Left ventricle myocardium superior (tissue), 1 donor: ENCODE results near the gene GBF1. TPM values are rescaled to one million over a fixed set of nuclear protein-coding genes. Genes with fewer than 3 reads are reported as not detected.

Source experiments
- ATAC-seq: fragments of 200-7000 bp; cut with Tn5 transposase; one replicate; pipeline ENCODE4 v1.9.1; 2020; ENCODE audit warnings: mild to moderate bottlenecking, moderate library complexity
- DNase-seq: peaks from one replicate; pipeline ENCODE4 v3.0.0-alpha.2; 2020
- intact Hi-C: fragments of 100-400 bp; cut with micrococcal nuclease; formaldehyde crosslinking; loops from one replicate; pipeline ENCODE4 v1.11.0; 2022
- total RNA-seq: library from RNA; stranded (reverse); fragmentation: NEBNext Ultra II Directional; extraction: Animal tissue kit (Norgen Biotek cat#: 25700); gene quantifications from one replicate; pipeline ENCODE4 v1.2.1, GENCODE V29; 2021
- donor health status: DM: no; HTN: yes; CAD: no; lungs with severe emphysema.

GBF1 gene
- total RNA-seq, 1 donor from 2014 or later = 41.7 TPM

- intact Hi-C loops = no loop called here
- ATAC-seq = no peak
- no peak for DNase-seq
These were observed 131.6 kb downstream of the GBF1 start for GRCh38 chr10:102376901-102377300.

DNA sequence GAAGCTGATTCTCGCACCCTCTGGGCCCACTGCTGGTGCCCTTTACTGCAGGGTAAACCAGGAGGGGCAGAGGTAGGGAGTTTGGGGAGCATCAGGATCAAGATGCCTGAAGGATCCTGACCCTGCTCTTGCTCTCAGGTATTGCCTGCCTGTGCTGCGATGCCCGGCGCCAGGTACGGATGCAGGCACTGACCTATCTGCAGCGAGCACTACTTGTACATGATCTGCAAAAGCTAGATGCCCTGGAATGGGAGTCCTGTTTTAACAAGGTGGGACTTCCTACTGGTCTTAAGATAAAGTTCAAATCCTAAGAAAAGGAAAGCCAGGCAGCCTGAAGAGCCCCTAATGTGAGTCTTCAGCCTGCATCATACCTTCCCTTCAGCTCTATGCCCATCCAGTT is 134.1 kb downstream of the GBF1 start:
- ATAC-seq (no peak), DNase-seq (no peak)
- intact Hi-C loops = no loop called here

- intact Hi-C loops = no loop called here
- ATAC-seq (no peak), DNase-seq (no peak)
These were observed 136.7 kb downstream of the GBF1 start for GRCh38 chr10:102381983-102382382.

- ATAC-seq = no peak
- no peak for DNase-seq
- intact Hi-C loops = no loop called here
These were observed 137.5 kb downstream of the GBF1 start for GRCh38 chr10:102382871-102383270.

DNA sequence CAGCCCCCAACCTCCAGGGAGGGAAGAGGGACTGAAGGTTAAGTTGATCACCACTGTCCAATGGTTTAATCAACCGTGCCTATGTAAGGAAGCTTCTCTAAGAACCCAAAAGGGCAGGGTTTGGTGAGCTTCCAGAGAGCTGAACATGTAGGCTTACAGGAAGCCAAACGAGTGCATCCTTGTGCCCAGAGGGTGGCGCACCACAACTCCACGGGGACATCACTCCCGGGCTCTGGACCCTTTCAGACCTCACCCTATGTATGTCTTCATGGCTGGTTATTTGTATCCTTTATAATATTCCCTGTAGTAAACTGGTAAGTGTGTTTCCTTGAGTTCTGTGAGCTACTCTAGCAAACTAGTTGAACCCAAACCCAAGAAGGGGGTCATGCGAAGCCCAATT is 138.7 kb downstream of the GBF1 start:
- DNase-seq (no peak), ATAC-seq (no peak)
- intact Hi-C loops = no loop called here

- DNase-seq (no peak), ATAC-seq (peak; percentile 59)
- intact Hi-C loops = no loop called here
These were observed 139.5 kb downstream of the GBF1 start for GRCh38 chr10:102384606-102385429.

GRCh38 chr10:102389894-102390293 is 144.6 kb downstream of the GBF1 start:
- no peak for DNase-seq
- intact Hi-C loops = loop anchor here (10.0 kb wide), 1 partner anchor 195 kb away; no protein-coding TSS in a partner anchor
- ATAC-seq = no peak

DNA sequence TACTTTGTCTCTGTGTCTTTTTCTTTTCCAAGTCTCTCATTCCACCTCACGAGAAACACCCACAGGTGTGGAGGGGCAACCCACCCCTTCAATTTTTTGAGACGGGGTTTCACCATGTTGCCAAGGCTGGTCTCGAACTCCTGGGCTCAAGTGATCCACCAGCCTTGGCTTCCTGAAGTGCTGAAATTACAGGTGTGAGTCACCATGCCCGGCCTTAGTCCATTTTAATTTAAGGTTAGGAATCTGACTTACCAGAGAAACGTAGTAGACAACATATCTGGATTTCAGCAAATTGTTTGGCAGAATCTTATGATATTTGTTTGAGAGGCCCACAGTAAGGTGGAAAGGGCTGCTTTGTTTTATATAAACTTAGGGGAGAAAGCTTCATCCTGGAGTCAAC is 147.0 kb downstream of the GBF1 start:
- intact Hi-C loops = loop anchor here (10.0 kb wide), 1 partner anchor 192 kb away; no protein-coding TSS in a partner anchor
- no peak for ATAC-seq

GRCh38 chr10:102393411-102394078 is 148.2 kb downstream of the GBF1 start:
- DNase-seq = no peak
- no peak for ATAC-seq
- intact Hi-C loops = loop anchor here (10.0 kb wide), 1 partner anchor 191 kb away; no protein-coding TSS in a partner anchor

More for the DNA sequence above, 147.0 kb downstream of the GBF1 start:
- no peak for DNase-seq

GRCh38 chr10:102394079-102394800 is 148.9 kb downstream of the GBF1 start:
- ATAC-seq (peak; percentile 93), DNase-seq (peak; percentile 97)
- intact Hi-C loops = loop anchor here (10.0 kb wide), 1 partner anchor 191 kb away; no protein-coding TSS in a partner anchor

GRCh38 chr10:102394801-102395399 is 149.6 kb downstream of the GBF1 start:
- DNase-seq (no peak), ATAC-seq (peak; percentile 1)
- intact Hi-C loops = loop anchor here (10.0 kb wide), 1 partner anchor 190 kb away; no protein-coding TSS in a partner anchor

GRCh38 chr10:102395400-102396316 is 150.3 kb downstream of the GBF1 start, which contains the start of gene NFKB2:
Gene NFKB2 (plus strand): TSS chr10:102395705. CDS start chr10:102395960, 255 bp downstream.
- intact Hi-C loops = loop anchor here (10.0 kb wide), 1 partner anchor 189 kb away; no protein-coding TSS in a partner anchor
- ATAC-seq (peak; percentile 66), DNase-seq (peak; percentile 93)

GRCh38 chr10:102396317-102396650 is 151.0 kb downstream of the GBF1 start:
- ATAC-seq (no peak), DNase-seq (no peak)
- intact Hi-C loops = loop anchor here (10.0 kb wide), 1 partner anchor 189 kb away; no protein-coding TSS in a partner anchor

DNA sequence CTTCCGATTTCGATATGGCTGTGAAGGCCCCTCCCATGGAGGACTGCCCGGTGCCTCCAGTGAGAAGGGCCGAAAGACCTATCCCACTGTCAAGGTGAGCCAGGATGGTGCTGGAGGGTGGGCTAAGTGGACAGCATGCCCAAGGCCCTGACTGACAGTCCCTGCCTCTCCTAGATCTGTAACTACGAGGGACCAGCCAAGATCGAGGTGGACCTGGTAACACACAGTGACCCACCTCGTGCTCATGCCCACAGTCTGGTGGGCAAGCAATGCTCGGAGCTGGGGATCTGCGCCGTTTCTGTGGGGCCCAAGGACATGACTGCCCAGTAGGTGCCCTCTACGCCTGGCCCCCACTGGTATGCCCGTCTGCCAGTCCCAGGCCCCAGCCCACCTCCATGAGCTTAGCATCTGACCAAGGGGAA is 151.4 kb downstream of the GBF1 start:
- ATAC-seq (no peak), DNase-seq (no peak)
- intact Hi-C loops = loop anchor here (10.0 kb wide), 1 partner anchor 188 kb away; no protein-coding TSS in a partner anchor

- intact Hi-C loops = loop anchor here (10.0 kb wide), 1 partner anchor 187 kb away; no protein-coding TSS in a partner anchor
- no peak for ATAC-seq
- DNase-seq = no peak
These were observed 152.2 kb downstream of the GBF1 start for GRCh38 chr10:102397222-102398171.

GRCh38 chr10:102398172-102399020 is 153.1 kb downstream of the GBF1 start:
- intact Hi-C loops = loop anchor here (10.0 kb wide), 1 partner anchor 186 kb away; no protein-coding TSS in a partner anchor
- DNase-seq (no peak), ATAC-seq (no peak)
